H9 (cell line): ENCODE measurements around the gene CYP27C1. TPM values are rescaled to one million over a fixed set of nuclear protein-coding genes. Genes with fewer than 3 reads are reported as not detected.

Source experiments
- DNase-seq: peaks from one replicate; pipeline ENCODE4 v3.0.0-alpha.2; 2017
- H2AFZ ChIP-seq: one replicate; pipeline ENCODE4 v1.6.1; 2013; ENCODE audit warnings: mild to moderate bottlenecking, low read length, control low read depth, moderate library complexity
- H2AK5ac ChIP-seq: 2 replicates; pipeline ENCODE4 v1.6.1; 2013; ENCODE audit warnings: low read length, control low read depth, mixed read lengths; ENCODE audit not compliant: insufficient read length
- H2BK120ac ChIP-seq: one replicate; pipeline ENCODE4 v1.6.1; 2013; ENCODE audit warnings: low read depth, mild to moderate bottlenecking, low read length, control low read depth, inconsistent platforms; ENCODE audit not compliant: poor library complexity, severe bottlenecking
- H2BK12ac ChIP-seq: 2 replicates; pipeline ENCODE4 v1.6.1; 2013; ENCODE audit warnings: low read length, control low read depth, mixed read lengths, low read depth; ENCODE audit not compliant: insufficient read length
- H2BK15ac ChIP-seq: 2 replicates; pipeline ENCODE4 v1.6.1; 2013; ENCODE audit warnings: low read depth, low read length, control low read depth
- H2BK20ac ChIP-seq: one replicate; pipeline ENCODE4 v1.6.1; 2013; ENCODE audit warnings: low read depth, mild to moderate bottlenecking, low read length, control low read depth, inconsistent platforms; ENCODE audit not compliant: poor library complexity, severe bottlenecking
- H2BK5ac ChIP-seq: 2 replicates; pipeline ENCODE4 v1.6.1; 2013; ENCODE audit warnings: low read length, control low read depth, mixed read lengths; ENCODE audit not compliant: insufficient read length
- H3K14ac ChIP-seq: 2 replicates; pipeline ENCODE4 v1.6.1; 2013; ENCODE audit warnings: low read length, control low read depth; ENCODE audit not compliant: insufficient read depth
- H3K18ac ChIP-seq: 2 replicates; pipeline ENCODE4 v1.6.1; 2013; ENCODE audit warnings: low read depth, mild to moderate bottlenecking, mixed read lengths, low read length, control low read depth; ENCODE audit not compliant: insufficient read length
- H3K23ac ChIP-seq: 2 replicates; pipeline ENCODE4 v1.6.1; 2013; ENCODE audit warnings: low read length, control low read depth, mixed read lengths, low read depth; ENCODE audit not compliant: insufficient read length
- H3K23me2 ChIP-seq: 2 replicates; pipeline ENCODE4 v1.6.1; 2013; ENCODE audit warnings: low read depth, mild to moderate bottlenecking, mixed read lengths, low read length, control low read depth; ENCODE audit not compliant: insufficient read length, poor library complexity, severe bottlenecking
- H3K27ac ChIP-seq: 2 replicates; pipeline ENCODE4 v1.5.1; 2013; ENCODE audit warnings: low read length, control low read depth, mixed read lengths, low read depth; ENCODE audit not compliant: insufficient read length
- H3K27me3 ChIP-seq: 2 replicates; pipeline ENCODE4 v1.6.1; 2013; ENCODE audit warnings: low read length, control low read depth, inconsistent platforms; ENCODE audit not compliant: insufficient read depth
- H3K4ac ChIP-seq: 2 replicates; pipeline ENCODE4 v1.6.1; 2013; ENCODE audit warnings: low read depth, mild to moderate bottlenecking, control low read depth, inconsistent platforms, low read length, moderate library complexity
- H3K4me1 ChIP-seq: 2 replicates; pipeline ENCODE4 v1.6.1; 2013; ENCODE audit warnings: low read length, control low read depth, inconsistent platforms; ENCODE audit not compliant: insufficient read depth
- H3K4me2 ChIP-seq: 2 replicates; pipeline ENCODE4 v1.6.1; 2013; ENCODE audit warnings: low read length, control low read depth, mixed read lengths; ENCODE audit not compliant: insufficient read length, insufficient read depth
- H3K56ac ChIP-seq: 2 replicates; pipeline ENCODE4 v1.6.1; 2013; ENCODE audit warnings: low read depth, mild to moderate bottlenecking, mixed read lengths, low read length, control low read depth; ENCODE audit not compliant: insufficient read length
- H3K79me1 ChIP-seq: 2 replicates; pipeline ENCODE4 v1.6.1; 2013; ENCODE audit warnings: low read depth, mild to moderate bottlenecking, moderate library complexity, low read length, control low read depth, inconsistent platforms; ENCODE audit not compliant: insufficient read depth, poor library complexity, severe bottlenecking
- H3K79me2 ChIP-seq: 2 replicates; pipeline ENCODE4 v1.6.1; 2013; ENCODE audit warnings: low read length, control low read depth, inconsistent platforms; ENCODE audit not compliant: insufficient read depth
- H3K9ac ChIP-seq: 2 replicates; pipeline ENCODE4 v1.6.1; 2013; ENCODE audit warnings: low read length, control low read depth, mixed read lengths; ENCODE audit not compliant: insufficient read length; ENCODE audit errors: extremely low read depth
- H3K9me3 ChIP-seq: one replicate; pipeline ENCODE4 v1.6.1; 2013; ENCODE audit warnings: low read depth, low read length, inconsistent platforms; ENCODE audit not compliant: control insufficient read depth
- H3T11ph ChIP-seq: one replicate; pipeline ENCODE4 v1.6.1; 2013; ENCODE audit warnings: mild to moderate bottlenecking, low read length, control low read depth, inconsistent platforms
- H4K20me1 ChIP-seq: one replicate; pipeline ENCODE4 v1.6.1; 2013; ENCODE audit not compliant: control insufficient read depth, insufficient read length, insufficient read depth
- H4K5ac ChIP-seq: 2 replicates; pipeline ENCODE4 v1.6.1; 2013; ENCODE audit warnings: low read depth, mild to moderate bottlenecking, mixed read lengths, low read length, control low read depth; ENCODE audit not compliant: insufficient read length
- H4K8ac ChIP-seq: replicated peaks from 2 replicates; pipeline ENCODE4 v1.6.1; 2013; ENCODE audit warnings: low read length, control low read depth, mixed read lengths, low read depth; ENCODE audit not compliant: insufficient read length
- H4K91ac ChIP-seq: 2 replicates; pipeline ENCODE4 v1.6.1; 2013; ENCODE audit warnings: low read depth, mild to moderate bottlenecking, moderate library complexity, mixed read lengths, low read length, control low read depth; ENCODE audit not compliant: insufficient read length
- H3K27ac Mint-ChIP-seq, 3 experiments: 2 replicates in 2 of 3; 3 replicates in 1 of 3; pipeline ENCODE4 v1.8.0; 2020 to 2021; ENCODE audit warnings: mixed read lengths in 3 of 3, mild to moderate bottlenecking in 1 of 3, moderate library complexity in 1 of 3
- H3K27me3 Mint-ChIP-seq: 2 replicates; pipeline ENCODE4 v1.8.0; 2021; ENCODE audit warnings: low read depth, mild to moderate bottlenecking, moderate library complexity, mixed read lengths
- H3K36me3 Mint-ChIP-seq, 3 experiments: 2 replicates in 2 of 3; 3 replicates in 1 of 3; pipeline ENCODE4 v1.8.0; 2020 to 2021; ENCODE audit warnings: low read depth in 3 of 3, mixed read lengths in 3 of 3; ENCODE audit not compliant: insufficient read depth in 1 of 3
- H3K4me1 Mint-ChIP-seq, 2 experiments: 2 replicates each; pipeline ENCODE4 v1.8.0; 2020; ENCODE audit warnings: mixed read lengths in 2 of 2
- H3K4me3 Mint-ChIP-seq, 2 experiments: 2 replicates in 1 of 2; 3 replicates in 1 of 2; pipeline ENCODE4 v1.8.0; 2020 to 2021; ENCODE audit warnings: mild to moderate bottlenecking in 2 of 2, mixed read lengths in 2 of 2, moderate library complexity in 1 of 2
- H3K9me3 Mint-ChIP-seq, 2 experiments: 2 replicates in 1 of 2; 3 replicates in 1 of 2; pipeline ENCODE4 v1.8.0; 2020; ENCODE audit warnings: mild to moderate bottlenecking in 2 of 2, mixed read lengths in 2 of 2, moderate library complexity in 1 of 2
- WGBS: extraction: QIAGEN DNeasy Blood & Tissue Kit; methylation state at CpG from one replicate; pipeline ENCODE4 v1.1.7; 2013; ENCODE audit warnings: missing lambda C conversion rate, low lambda C conversion rate, mixed read lengths; ENCODE audit not compliant: insufficient read length; ENCODE audit errors: extremely low coverage; 5-methylcytosine and 5-hydroxymethylcytosine counted together
- total RNA-seq: library from RNA; stranded (reverse); gene quantifications from 2 replicates; pipeline ENCODE4 v1.2.1, GENCODE V29; 2021
- TF ChIP-seq, protein P1 (sequence below): fragments of 200-600 bp; sonication (generic); conservative IDR thresholded peaks from 3 replicates; pipeline ENCODE4 v1.8.0; 2021; ENCODE audit warnings: antibody characterized with exemption, mild to moderate bottlenecking

Gene CYP27C1
- total RNA-seq, 1 experiment from 2014 or later = 2.3 TPM

- Mint-ChIP-seq H3K9me3 (peaks cover 21 to 29% of the 10 kb centered on the region in 2 experiments), H3K36me3 (peaks cover 7 to 10% (median 8%) of the 10 kb centered on the region in 3 experiments), H3K27me3 (no peaks in the 10 kb centered on the region), H3K4me1 (peaks cover 7 to 9% of the 10 kb centered on the region in 2 experiments), H3K27ac (0 out of 7 replicates have a peak overlapping the region, but pooled peaks of 1 of the 3 experiments have one; percentile 29), H3K4me3 (no peak overlapping the region)
- H2BK12ac ChIP-seq = no peak overlapping the region
- H3K79me1 ChIP-seq = no peaks in the 10 kb centered on the region
- no peak overlapping the region for H2AK5ac ChIP-seq
- H3K27me3 ChIP-seq = no peaks in the 10 kb centered on the region
- no peak for DNase-seq
- H2BK120ac ChIP-seq = no peak overlapping the region
- no peak overlapping the region for H3K4ac ChIP-seq
- H3K56ac ChIP-seq = no peak overlapping the region
- no peaks in the 10 kb centered on the region for H3K9me3 ChIP-seq
- no peak overlapping the region for H3K18ac ChIP-seq
- H2BK5ac ChIP-seq = no peak overlapping the region
- H3K9ac ChIP-seq = no peak overlapping the region
- no peaks in the 10 kb centered on the region for H4K20me1 ChIP-seq
- no peak overlapping the region for H2BK20ac ChIP-seq
- no peak overlapping the region for H3K27ac ChIP-seq
- no peaks in the 10 kb centered on the region for H3K4me1 ChIP-seq
- H4K91ac ChIP-seq = no peak overlapping the region
- H3K14ac ChIP-seq = no peak overlapping the region
- H2AFZ ChIP-seq = no peak overlapping the region
- no peak overlapping the region for H3K23ac ChIP-seq
- H4K5ac ChIP-seq = no peak overlapping the region
- TF ChIP-seq, protein P1, sequence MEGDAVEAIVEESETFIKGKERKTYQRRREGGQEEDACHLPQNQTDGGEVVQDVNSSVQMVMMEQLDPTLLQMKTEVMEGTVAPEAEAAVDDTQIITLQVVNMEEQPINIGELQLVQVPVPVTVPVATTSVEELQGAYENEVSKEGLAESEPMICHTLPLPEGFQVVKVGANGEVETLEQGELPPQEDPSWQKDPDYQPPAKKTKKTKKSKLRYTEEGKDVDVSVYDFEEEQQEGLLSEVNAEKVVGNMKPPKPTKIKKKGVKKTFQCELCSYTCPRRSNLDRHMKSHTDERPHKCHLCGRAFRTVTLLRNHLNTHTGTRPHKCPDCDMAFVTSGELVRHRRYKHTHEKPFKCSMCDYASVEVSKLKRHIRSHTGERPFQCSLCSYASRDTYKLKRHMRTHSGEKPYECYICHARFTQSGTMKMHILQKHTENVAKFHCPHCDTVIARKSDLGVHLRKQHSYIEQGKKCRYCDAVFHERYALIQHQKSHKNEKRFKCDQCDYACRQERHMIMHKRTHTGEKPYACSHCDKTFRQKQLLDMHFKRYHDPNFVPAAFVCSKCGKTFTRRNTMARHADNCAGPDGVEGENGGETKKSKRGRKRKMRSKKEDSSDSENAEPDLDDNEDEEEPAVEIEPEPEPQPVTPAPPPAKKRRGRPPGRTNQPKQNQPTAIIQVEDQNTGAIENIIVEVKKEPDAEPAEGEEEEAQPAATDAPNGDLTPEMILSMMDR = no peak
- no peak overlapping the region for H4K8ac ChIP-seq
- H3K4me2 ChIP-seq = no peak overlapping the region
- H3K79me2 ChIP-seq = no peaks in the 10 kb centered on the region
- H2BK15ac ChIP-seq = no peak overlapping the region
- no peaks in the 10 kb centered on the region for H3K23me2 ChIP-seq
- H3T11ph ChIP-seq = no peak overlapping the region
- WGBS = no CpG with 5 or more reads among the region's 6 CpGs
Measured at GRCh38 chr2:127235082-127235702, 15.1 kb upstream of the CYP27C1 start.
